DND-41 (cell line): ENCODE measurements around the gene GOSR1.
"Not testable (repeated sequence)": the region's sequence is repeated elsewhere in the genome, so short reads cannot be mapped to it uniquely, and the experiment has no call there.

Experiments
- EZH2 ChIP-seq: IDR thresholded peaks from 3 replicates; pipeline ENCODE4 v1.6.1; 2012; ENCODE audit warnings: borderline replicate concordance, low read depth, mild to moderate bottlenecking, moderate library complexity, low read length, inconsistent platforms; ENCODE audit not compliant: severe bottlenecking
- TF ChIP-seq, protein P1 (sequence below): IDR thresholded peaks from 2 replicates; pipeline ENCODE4 v1.5.1; 2012; ENCODE audit warnings: borderline replicate concordance, low read length, moderate library complexity, mild to moderate bottlenecking; ENCODE audit not compliant: poor library complexity, severe bottlenecking; ENCODE audit errors: extremely low read depth

DNA sequence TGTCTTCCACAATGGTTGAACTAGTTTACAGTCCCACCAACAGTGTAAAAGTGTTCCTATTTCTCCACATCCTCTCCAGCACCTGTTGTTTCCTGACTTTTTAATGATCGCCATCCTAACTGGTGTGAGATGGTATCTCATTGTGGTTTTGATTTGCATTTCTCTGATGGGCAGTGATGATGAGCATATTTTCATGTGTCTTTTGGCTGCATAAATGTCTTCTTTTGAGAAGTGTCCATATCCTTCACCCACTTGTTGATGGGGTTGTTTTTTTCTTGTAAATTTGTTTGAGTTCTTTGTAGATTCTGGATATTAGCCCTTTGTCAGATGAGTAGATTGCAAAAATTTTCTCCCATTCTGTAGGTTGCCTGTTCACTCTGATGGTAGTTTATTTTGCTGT, 84.6 kb downstream of the GOSR1 start:
- not testable (repeated sequence) for TF ChIP-seq EZH2
- TF ChIP-seq, protein P1, sequence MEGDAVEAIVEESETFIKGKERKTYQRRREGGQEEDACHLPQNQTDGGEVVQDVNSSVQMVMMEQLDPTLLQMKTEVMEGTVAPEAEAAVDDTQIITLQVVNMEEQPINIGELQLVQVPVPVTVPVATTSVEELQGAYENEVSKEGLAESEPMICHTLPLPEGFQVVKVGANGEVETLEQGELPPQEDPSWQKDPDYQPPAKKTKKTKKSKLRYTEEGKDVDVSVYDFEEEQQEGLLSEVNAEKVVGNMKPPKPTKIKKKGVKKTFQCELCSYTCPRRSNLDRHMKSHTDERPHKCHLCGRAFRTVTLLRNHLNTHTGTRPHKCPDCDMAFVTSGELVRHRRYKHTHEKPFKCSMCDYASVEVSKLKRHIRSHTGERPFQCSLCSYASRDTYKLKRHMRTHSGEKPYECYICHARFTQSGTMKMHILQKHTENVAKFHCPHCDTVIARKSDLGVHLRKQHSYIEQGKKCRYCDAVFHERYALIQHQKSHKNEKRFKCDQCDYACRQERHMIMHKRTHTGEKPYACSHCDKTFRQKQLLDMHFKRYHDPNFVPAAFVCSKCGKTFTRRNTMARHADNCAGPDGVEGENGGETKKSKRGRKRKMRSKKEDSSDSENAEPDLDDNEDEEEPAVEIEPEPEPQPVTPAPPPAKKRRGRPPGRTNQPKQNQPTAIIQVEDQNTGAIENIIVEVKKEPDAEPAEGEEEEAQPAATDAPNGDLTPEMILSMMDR: not testable (repeated sequence)
